Regular cardiac myocyte (primary cell): ENCODE measurements around the gene BEST2. TPM values are rescaled to one million over a fixed set of nuclear protein-coding genes. Genes with fewer than 3 reads are reported as not detected.

Experiments used
- total RNA-seq: library from RNA; depleted of rRNA; stranded (reverse); fragments of >200 nt; gene quantifications from 2 replicates; pipeline ENCODE4 v1.2.3, GENCODE V29; 2014

Gene BEST2
- total RNA-seq: not detected in 2 replicates

DNA sequence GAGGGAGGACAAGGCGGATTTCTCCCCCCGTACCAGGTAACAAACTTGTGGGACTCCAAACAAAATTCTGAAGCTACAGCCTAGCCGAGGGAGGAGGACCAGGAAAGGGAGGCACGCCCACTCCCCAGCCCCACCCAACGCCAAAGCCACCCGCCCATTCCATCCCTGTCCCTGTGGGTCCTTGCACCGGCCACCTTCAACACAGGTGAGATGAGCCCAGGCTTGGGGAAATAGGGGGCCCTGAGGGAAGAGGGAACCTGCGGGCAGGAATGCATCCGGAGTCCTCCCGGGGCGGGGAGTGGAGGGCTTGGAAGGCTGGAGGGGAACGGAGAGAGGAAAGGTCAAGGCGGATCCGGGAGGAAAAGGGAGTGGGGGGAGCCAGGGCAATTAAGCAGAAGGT lies at the start of gene BEST2:
Gene BEST2, plus strand, starts transcription at position 157 of the 400 bp plus-strand sequence. CDS start 802 bp downstream, outside the sequence.

DNA sequence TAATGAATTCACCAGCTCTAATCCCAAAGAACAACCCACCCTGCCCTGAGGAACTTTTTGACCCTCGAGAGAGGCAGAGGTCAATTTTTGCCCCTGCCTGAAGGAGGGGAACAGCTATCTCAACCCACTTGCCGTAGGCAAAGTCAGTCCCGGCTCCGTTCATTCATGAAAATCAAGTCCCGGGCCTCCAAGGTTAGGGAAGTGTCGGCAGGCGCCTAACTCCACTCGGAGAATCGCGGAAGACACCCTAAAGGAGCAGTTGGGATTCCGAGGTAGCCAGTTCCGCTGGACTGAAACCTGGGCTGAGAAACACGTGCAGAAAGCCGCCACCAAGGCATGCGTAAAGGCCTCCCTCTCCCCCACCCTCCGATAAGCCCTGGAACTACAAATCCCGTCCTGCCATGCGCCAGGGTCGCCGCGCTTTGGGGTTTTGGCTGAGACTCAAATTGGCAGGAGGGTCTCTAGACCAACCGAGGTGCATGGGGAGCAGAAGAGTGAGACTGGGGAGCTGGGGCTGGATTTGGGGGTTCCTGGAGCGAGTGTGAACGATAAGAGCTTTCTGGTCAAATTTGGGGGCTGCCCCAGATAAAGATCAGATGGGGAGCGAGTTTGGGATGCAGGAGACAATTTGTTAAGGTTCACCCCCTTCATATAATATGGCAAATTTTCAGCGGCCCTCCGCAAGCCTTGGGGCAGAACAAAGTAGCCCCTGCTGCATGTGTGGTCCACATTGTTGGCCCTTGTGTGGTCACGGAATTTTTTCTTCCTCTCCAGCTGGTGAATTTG lies 27.8 kb upstream of the BEST2 start, which contains the start of gene TNPO2:
Gene TNPO2, minus strand, starts transcription at position 292 of the 786 bp plus-strand sequence. CDS start 2,955 bp downstream, outside the sequence.

DNA sequence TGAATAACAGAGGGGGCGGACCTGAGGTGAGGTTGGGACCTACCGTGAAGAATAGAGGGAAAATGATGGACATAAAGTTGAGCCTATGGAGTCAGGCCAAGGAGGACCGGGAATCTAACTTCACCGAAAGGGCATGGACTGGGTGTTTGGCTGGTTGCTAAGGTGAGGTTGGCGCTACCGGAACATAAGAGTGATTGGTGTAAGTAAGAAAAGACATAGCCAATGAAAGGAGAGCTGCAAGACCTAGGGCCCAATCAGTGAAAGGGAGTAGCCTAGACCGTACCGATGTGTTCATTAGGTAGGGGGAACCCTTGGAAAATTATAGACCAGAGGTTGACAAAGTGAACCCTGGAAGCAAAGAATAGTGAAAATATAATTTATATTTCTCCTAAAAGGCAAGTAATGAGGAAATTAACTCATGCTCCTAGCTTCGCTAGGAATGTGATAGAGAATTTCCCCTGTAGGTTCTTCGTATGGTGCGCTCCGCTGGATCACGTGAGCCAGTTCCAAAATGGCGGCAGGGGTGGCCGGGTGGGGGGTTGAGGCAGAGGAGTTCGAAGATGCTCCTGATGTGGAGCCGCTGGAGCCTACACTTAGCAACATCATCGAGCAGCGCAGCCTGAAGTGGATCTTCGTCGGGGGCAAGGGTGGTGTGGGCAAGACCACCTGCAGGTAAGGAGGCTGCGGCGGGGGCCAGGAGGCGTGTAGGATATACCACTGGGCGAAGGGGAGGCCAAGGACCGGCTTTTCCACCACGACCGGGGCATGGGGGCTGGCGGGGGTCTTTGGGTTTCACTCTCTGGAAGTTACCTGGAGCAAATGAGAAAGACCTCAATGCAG lies 14.4 kb upstream of the BEST2 start, which contains the start of gene GET3:
Gene GET3, plus strand, starts transcription at position 503 of the 840 bp plus-strand sequence. Its CDS starts 9 bp downstream, at position 512.

DNA sequence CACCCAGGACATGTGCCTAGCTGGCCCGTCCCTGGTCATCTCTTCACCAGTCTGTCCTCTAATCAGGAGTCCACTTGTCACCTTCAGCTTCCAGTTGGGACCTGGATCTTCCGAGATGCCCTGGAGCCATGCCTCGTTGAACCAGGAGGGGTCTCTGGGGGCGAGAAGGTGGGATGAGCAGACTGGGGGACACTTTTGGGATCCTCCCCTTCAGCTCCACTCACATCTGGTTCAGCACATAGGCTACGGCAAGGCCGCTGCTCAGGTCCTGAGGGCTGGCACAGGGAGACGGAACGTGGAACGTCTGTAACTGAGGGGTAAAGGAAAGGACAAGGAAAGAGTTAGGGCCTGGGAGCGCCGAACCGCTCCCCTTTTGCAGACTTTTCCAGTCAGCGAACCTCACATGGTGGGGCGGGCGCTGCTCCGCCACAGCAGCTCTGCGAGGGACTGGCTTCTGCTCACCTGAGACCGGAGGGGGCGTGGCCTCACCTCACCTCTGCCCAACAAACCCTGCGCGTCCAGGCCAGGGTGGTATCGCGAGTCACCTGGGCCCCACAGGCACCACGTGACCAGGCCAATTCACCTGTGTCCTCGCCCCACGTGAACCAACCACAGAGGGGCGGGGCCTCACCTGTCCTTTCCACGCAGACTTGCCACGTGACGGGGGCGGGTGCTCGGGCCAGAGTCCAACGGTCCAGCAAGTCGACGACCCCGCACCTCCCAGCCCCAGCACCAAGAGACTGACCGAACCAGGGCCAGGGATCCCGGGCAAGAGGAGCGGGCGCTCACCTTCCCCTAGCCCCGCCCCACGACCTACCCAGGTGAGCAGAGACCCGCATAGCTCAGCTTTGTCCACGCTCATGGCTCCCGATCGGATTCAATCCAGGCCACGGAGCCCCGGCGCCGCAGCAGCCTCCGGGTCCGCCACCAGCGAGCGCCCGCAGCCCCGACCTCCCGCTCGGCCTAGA lies 23.3 kb downstream of the BEST2 start, which contains the start of gene HOOK2:
Gene HOOK2, minus strand, starts transcription at position 965 of the 968 bp plus-strand sequence. Its CDS starts 103 bp downstream, at position 862.

DNA sequence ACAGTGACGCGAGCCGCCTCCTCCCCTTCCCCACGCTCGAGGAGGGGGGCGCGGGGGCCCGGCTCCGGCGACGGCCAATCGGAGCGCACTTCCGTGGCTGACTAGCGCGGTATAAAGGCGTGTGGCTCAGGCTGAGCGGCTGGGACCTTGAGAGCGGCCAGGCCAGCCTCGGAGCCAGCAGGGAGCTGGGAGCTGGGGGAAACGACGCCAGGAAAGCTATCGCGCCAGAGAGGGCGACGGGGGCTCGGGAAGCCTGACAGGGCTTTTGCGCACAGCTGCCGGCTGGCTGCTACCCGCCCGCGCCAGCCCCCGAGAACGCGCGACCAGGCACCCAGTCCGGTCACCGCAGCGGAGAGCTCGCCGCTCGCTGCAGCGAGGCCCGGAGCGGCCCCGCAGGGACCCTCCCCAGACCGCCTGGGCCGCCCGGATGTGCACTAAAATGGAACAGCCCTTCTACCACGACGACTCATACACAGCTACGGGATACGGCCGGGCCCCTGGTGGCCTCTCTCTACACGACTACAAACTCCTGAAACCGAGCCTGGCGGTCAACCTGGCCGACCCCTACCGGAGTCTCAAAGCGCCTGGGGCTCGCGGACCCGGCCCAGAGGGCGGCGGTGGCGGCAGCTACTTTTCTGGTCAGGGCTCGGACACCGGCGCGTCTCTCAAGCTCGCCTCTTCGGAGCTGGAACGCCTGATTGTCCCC lies 39.9 kb downstream of the BEST2 start, which contains the start of gene JUNB:
Gene JUNB, plus strand, starts transcription at position 142 of the 706 bp plus-strand sequence. Its CDS starts 286 bp downstream, at position 428.

DNA sequence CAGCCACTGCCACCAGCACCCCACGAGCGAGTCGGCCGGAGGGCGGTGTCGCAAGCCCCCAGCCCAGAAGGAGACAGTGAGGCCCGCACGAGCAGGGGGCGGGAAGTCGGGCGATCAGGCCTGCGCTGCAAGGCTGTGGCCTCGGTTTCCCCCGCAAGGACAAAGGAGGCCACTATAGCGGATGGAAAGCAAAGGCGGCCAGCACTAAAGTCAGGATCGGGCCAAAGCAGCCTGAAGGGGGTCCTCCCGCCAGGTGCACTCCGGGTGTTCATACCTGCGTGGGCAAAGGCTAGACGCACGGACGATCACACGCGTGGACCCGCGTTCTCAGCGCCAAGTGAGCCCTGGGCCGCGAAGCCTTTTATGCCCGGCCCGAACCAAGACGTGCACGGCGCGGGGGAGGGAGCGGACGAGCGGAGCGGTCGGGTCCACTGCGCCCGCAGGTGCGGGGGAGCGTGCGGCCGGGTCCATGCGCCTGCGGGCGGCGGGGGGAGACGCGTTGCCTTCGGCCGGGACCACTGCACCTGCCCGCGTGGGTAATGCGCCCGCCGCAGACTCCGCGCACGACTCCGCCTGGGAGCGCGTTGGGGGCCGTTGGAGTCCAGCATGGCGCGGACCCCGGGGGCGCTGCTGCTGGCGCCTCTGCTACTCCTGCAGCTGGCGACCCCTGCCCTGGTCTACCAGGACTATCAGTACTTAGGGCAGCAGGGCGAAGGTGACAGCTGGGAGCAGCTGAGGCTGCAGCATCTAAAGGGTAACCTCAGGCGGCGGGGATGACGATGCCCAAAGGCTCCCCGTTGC lies 50.1 kb downstream of the BEST2 start, which contains the start of the genes PRDX2 and THSD8:
Gene PRDX2, minus strand, starts transcription at position 335 of the 801 bp plus-strand sequence. CDS start 539 bp downstream, outside the sequence.
Gene THSD8, plus strand, starts transcription at position 604 of the 801 bp plus-strand sequence. Its CDS starts 3 bp downstream, at position 607.

DNA sequence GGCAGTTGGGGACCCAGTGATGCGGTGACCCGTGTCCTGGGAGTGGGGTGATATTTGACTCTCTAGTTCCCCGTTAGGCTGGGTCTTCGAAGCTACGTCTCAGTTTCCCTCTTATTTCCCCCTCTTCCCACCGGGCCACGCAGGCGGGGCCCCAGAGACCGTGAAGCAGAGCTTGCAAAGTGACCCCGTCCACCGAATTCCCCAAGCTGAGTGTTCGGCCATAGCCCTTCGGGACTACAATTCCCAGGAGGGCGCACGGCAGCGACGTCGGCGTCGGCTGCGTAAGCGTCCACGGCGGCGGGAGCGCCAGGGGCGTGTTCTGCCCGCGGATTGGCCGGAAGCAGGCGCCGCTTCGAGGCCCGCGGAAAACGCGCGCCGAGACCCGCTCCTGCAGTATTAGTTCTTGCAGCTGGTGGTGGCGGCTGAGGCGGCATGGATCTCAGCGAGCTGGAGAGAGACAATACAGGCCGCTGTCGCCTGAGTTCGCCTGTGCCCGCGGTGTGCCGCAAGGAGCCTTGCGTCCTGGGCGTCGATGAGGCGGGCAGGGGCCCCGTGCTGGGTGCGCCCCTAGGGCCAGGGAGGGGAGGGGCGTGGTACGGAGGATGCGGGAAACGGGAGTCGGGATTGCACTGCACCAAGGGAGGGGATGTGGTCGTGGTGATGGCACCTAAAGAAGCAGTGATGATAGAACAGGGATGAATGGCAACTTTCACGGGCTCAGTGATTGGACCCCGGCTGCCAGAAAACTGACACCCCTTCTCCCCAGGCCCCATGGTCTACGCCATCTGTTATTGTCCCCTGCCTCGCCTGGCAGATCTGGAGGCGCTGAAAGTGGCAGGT lies 54.9 kb downstream of the BEST2 start, which contains the start of gene RNASEH2A:
Gene RNASEH2A, plus strand, starts transcription at position 343 of the 840 bp plus-strand sequence. Its CDS starts 90 bp downstream, at position 433.

Other genes with a start within 250 kb of the BEST2 start
- 8.6 and 11.6 TPM in 2 replicates for gene ZNF564, start 200.3 kb upstream of the BEST2 start, total RNA-seq
- 7.3 and 10.9 TPM in 2 replicates for gene ZNF490, start 141.0 kb upstream of the BEST2 start, total RNA-seq
- gene ZNF791, start 140.9 kb upstream of the BEST2 start, total RNA-seq: 15.9 and 17.5 TPM in 2 replicates
- 13.8 and 32.4 TPM in 2 replicates for gene MAN2B1, start 85.0 kb upstream of the BEST2 start, total RNA-seq
- gene WDR83, start 85.0 kb upstream of the BEST2 start, total RNA-seq: 9.9 and 11.3 TPM in 2 replicates
- 58.6 and 74.8 TPM in 2 replicates for gene DHPS, start 69.9 kb upstream of the BEST2 start, total RNA-seq
- gene GNG14, start 63.8 kb upstream of the BEST2 start, total RNA-seq: not detected in 2 replicates
- 3.7 and 7.9 TPM in 2 replicates for gene FBXW9, start 55.2 kb upstream of the BEST2 start, total RNA-seq
- gene TNPO2, start 27.9 kb upstream of the BEST2 start, total RNA-seq: 27.0 and 27.1 TPM in 2 replicates
- 121 and 222 TPM in 2 replicates for gene TRIR, start 17.1 kb upstream of the BEST2 start, total RNA-seq
- gene GET3, start 14.3 kb upstream of the BEST2 start, total RNA-seq: 79.8 and 154 TPM in 2 replicates
- gene HOOK2, start 23.8 kb downstream of the BEST2 start, total RNA-seq: 11.1 and 18.3 TPM in 2 replicates
- gene JUNB, start 39.7 kb downstream of the BEST2 start, total RNA-seq: 78.2 and 101 TPM in 2 replicates
- 184 and 196 TPM in 2 replicates for gene PRDX2, start 50.0 kb downstream of the BEST2 start, total RNA-seq
- gene THSD8, start 50.3 kb downstream of the BEST2 start, total RNA-seq: not detected in 2 replicates
- gene RNASEH2A, start 54.8 kb downstream of the BEST2 start, total RNA-seq: 10.1 and 78.6 TPM in 2 replicates
- gene RTBDN, start 82.8 kb downstream of the BEST2 start, total RNA-seq: not detected in 2 replicates
- 3.4 TPM in 1 of 2 replicates, not detected in the other for gene MAST1, start 86.7 kb downstream of the BEST2 start, total RNA-seq
- 7.9 and 28.8 TPM in 2 replicates for gene DNASE2, start 129.7 kb downstream of the BEST2 start, total RNA-seq
- not detected in 2 replicates for gene KLF1, start 135.4 kb downstream of the BEST2 start, total RNA-seq
- 30.4 and 48.3 TPM in 2 replicates for gene GCDH, start 139.4 kb downstream of the BEST2 start, total RNA-seq
- 0.19 and 0.28 TPM in 2 replicates for gene SYCE2, start 167.5 kb downstream of the BEST2 start, total RNA-seq
- gene FARSA, start 181.9 kb downstream of the BEST2 start, total RNA-seq: 55.8 and 94.5 TPM in 2 replicates
- 1,835 and 1,876 TPM in 2 replicates for gene CALR, start 186.8 kb downstream of the BEST2 start, total RNA-seq
- gene RAD23A, start 194.1 kb downstream of the BEST2 start, total RNA-seq: 42.6 and 75.7 TPM in 2 replicates
- gene GADD45GIP1, start 205.4 kb downstream of the BEST2 start, total RNA-seq: 13.5 and 41.2 TPM in 2 replicates
- gene DAND5, start 217.8 kb downstream of the BEST2 start, total RNA-seq: not detected in 2 replicates
- gene NFIX, start 243.7 kb downstream of the BEST2 start, total RNA-seq: 22.4 and 34.1 TPM in 2 replicates